ENCODE results near the gene RPS15A. TPM values are rescaled to one million over a fixed set of nuclear protein-coding genes. Genes with fewer than 3 reads are reported as not detected.
"Not testable (repeated sequence)": the region's sequence is repeated elsewhere in the genome, so short reads cannot be mapped to it uniquely, and the experiment has no call there.

The RPS15A gene
- total and polyA plus RNA-seq, 2 donors (not counting 1 experiment from before 2014, with no cell fraction given), result 1,585 to 3,828 TPM

- H3K36me3 ChIP-seq (ENCODE audit: control insufficient read depth, insufficient read depth, low read length); H4K20me1 ChIP-seq (ENCODE audit: control insufficient read depth, extremely low read depth, insufficient read depth, low read length); H3K27me3 ChIP-seq (ENCODE audit: control insufficient read depth, insufficient read depth, low read length); H3K9ac ChIP-seq (ENCODE audit: insufficient read depth, low read length); H3K79me2 ChIP-seq (ENCODE audit: control insufficient read depth, insufficient read depth, low read length); H3K4me3 ChIP-seq (replicated peaks in 1 of 4; ENCODE audit: control extremely low read depth in 1 of 4, insufficient read depth in 1 of 4, low read depth in 3 of 4, low read length in 4 of 4); H3K27ac ChIP-seq (ENCODE audit: insufficient read depth, low read length); H3K9me3 ChIP-seq (ENCODE audit: control insufficient read depth, insufficient read depth, low read depth, low read length); H2AFZ ChIP-seq (ENCODE audit: low read length); H3K4me1 ChIP-seq (ENCODE audit: control insufficient read depth, extremely low read depth, insufficient read depth, low read length); H3K4me2 ChIP-seq (ENCODE audit: extremely low read depth, insufficient read depth, low read length): not testable (repeated sequence)
- TF ChIP-seq CTCF (conservative IDR thresholded peaks at IDR 0.05 in 1 of 2, IDR thresholded peaks at IDR 0.05 in 1 of 2; ENCODE audit: low read depth in 1 of 2, low read length in 2 of 2), result peak; percentile 47 to 50
- DNase-seq (ENCODE audit: low read depth in 2 of 2), result peak; percentile 7 to 9
Measured at GRCh38 chr16:18759598-18760520, 30.3 kb downstream of the RPS15A start.

GRCh38 chr16:18757960-18758660 lies 32.0 kb downstream of the RPS15A start:
- not testable (repeated sequence) for H3K4me1 ChIP-seq (ENCODE audit: control insufficient read depth, extremely low read depth, insufficient read depth, low read length); H3K27me3 ChIP-seq (ENCODE audit: control insufficient read depth, insufficient read depth, low read length); DNase-seq (ENCODE audit: low read depth in 2 of 2); H3K4me2 ChIP-seq (ENCODE audit: extremely low read depth, insufficient read depth, low read length); H2AFZ ChIP-seq (ENCODE audit: low read length); H3K4me3 ChIP-seq (replicated peaks in 1 of 4; ENCODE audit: control extremely low read depth in 1 of 4, insufficient read depth in 1 of 4, low read depth in 3 of 4, low read length in 4 of 4); H3K9ac ChIP-seq (ENCODE audit: insufficient read depth, low read length); H3K27ac ChIP-seq (ENCODE audit: insufficient read depth, low read length); H3K79me2 ChIP-seq (ENCODE audit: control insufficient read depth, insufficient read depth, low read length); H3K9me3 ChIP-seq (ENCODE audit: control insufficient read depth, insufficient read depth, low read depth, low read length); H4K20me1 ChIP-seq (ENCODE audit: control insufficient read depth, extremely low read depth, insufficient read depth, low read length); H3K36me3 ChIP-seq (ENCODE audit: control insufficient read depth, insufficient read depth, low read length)

- H4K20me1 ChIP-seq (ENCODE audit: control insufficient read depth, extremely low read depth, insufficient read depth, low read length); H3K27ac ChIP-seq (ENCODE audit: insufficient read depth, low read length); H3K9me3 ChIP-seq (ENCODE audit: control insufficient read depth, insufficient read depth, low read depth, low read length); H3K36me3 ChIP-seq (ENCODE audit: control insufficient read depth, insufficient read depth, low read length); H3K4me1 ChIP-seq (ENCODE audit: control insufficient read depth, extremely low read depth, insufficient read depth, low read length); H3K9ac ChIP-seq (ENCODE audit: insufficient read depth, low read length); H2AFZ ChIP-seq (ENCODE audit: low read length); H3K4me2 ChIP-seq (ENCODE audit: extremely low read depth, insufficient read depth, low read length); H3K79me2 ChIP-seq (ENCODE audit: control insufficient read depth, insufficient read depth, low read length); DNase-seq (ENCODE audit: low read depth in 2 of 2); H3K4me3 ChIP-seq (replicated peaks in 1 of 4; ENCODE audit: control extremely low read depth in 1 of 4, insufficient read depth in 1 of 4, low read depth in 3 of 4, low read length in 4 of 4); H3K27me3 ChIP-seq (ENCODE audit: control insufficient read depth, insufficient read depth, low read length): not testable (repeated sequence)
Measured at GRCh38 chr16:18756639-18757038, 33.5 kb downstream of the RPS15A start.

GRCh38 chr16:18742870-18743269 lies 47.3 kb downstream of the RPS15A start:
- H2AFZ ChIP-seq (ENCODE audit: low read length); H3K4me3 ChIP-seq (replicated peaks in 1 of 4; ENCODE audit: control extremely low read depth in 1 of 4, insufficient read depth in 1 of 4, low read depth in 3 of 4, low read length in 4 of 4); H3K4me2 ChIP-seq (ENCODE audit: extremely low read depth, insufficient read depth, low read length); H3K9me3 ChIP-seq (ENCODE audit: control insufficient read depth, insufficient read depth, low read depth, low read length); H3K36me3 ChIP-seq (ENCODE audit: control insufficient read depth, insufficient read depth, low read length); DNase-seq (ENCODE audit: low read depth in 2 of 2); H3K9ac ChIP-seq (ENCODE audit: insufficient read depth, low read length); H4K20me1 ChIP-seq (ENCODE audit: control insufficient read depth, extremely low read depth, insufficient read depth, low read length); H3K4me1 ChIP-seq (ENCODE audit: control insufficient read depth, extremely low read depth, insufficient read depth, low read length); H3K27ac ChIP-seq (ENCODE audit: insufficient read depth, low read length); H3K27me3 ChIP-seq (ENCODE audit: control insufficient read depth, insufficient read depth, low read length); H3K79me2 ChIP-seq (ENCODE audit: control insufficient read depth, insufficient read depth, low read length): not testable (repeated sequence)

- DNase-seq (ENCODE audit: low read depth in 2 of 2); H3K4me1 ChIP-seq (ENCODE audit: control insufficient read depth, extremely low read depth, insufficient read depth, low read length); H3K27me3 ChIP-seq (ENCODE audit: control insufficient read depth, insufficient read depth, low read length); H3K27ac ChIP-seq (ENCODE audit: insufficient read depth, low read length); H3K79me2 ChIP-seq (ENCODE audit: control insufficient read depth, insufficient read depth, low read length); H3K36me3 ChIP-seq (ENCODE audit: control insufficient read depth, insufficient read depth, low read length); H3K4me3 ChIP-seq (replicated peaks in 1 of 4; ENCODE audit: control extremely low read depth in 1 of 4, insufficient read depth in 1 of 4, low read depth in 3 of 4, low read length in 4 of 4); H3K9ac ChIP-seq (ENCODE audit: insufficient read depth, low read length); H4K20me1 ChIP-seq (ENCODE audit: control insufficient read depth, extremely low read depth, insufficient read depth, low read length); H3K4me2 ChIP-seq (ENCODE audit: extremely low read depth, insufficient read depth, low read length); H2AFZ ChIP-seq (ENCODE audit: low read length); H3K9me3 ChIP-seq (ENCODE audit: control insufficient read depth, insufficient read depth, low read depth, low read length): not testable (repeated sequence)
Measured at GRCh38 chr16:18740027-18740426, 50.1 kb downstream of the RPS15A start.

- not testable (repeated sequence) for H3K9ac ChIP-seq (ENCODE audit: insufficient read depth, low read length); H3K36me3 ChIP-seq (ENCODE audit: control insufficient read depth, insufficient read depth, low read length); H2AFZ ChIP-seq (ENCODE audit: low read length); H3K27ac ChIP-seq (ENCODE audit: insufficient read depth, low read length); H3K4me2 ChIP-seq (ENCODE audit: extremely low read depth, insufficient read depth, low read length); H3K27me3 ChIP-seq (ENCODE audit: control insufficient read depth, insufficient read depth, low read length); H3K4me1 ChIP-seq (ENCODE audit: control insufficient read depth, extremely low read depth, insufficient read depth, low read length); H4K20me1 ChIP-seq (ENCODE audit: control insufficient read depth, extremely low read depth, insufficient read depth, low read length); H3K4me3 ChIP-seq (replicated peaks in 1 of 4; ENCODE audit: control extremely low read depth in 1 of 4, insufficient read depth in 1 of 4, low read depth in 3 of 4, low read length in 4 of 4); H3K79me2 ChIP-seq (ENCODE audit: control insufficient read depth, insufficient read depth, low read length); H3K9me3 ChIP-seq (ENCODE audit: control insufficient read depth, insufficient read depth, low read depth, low read length); DNase-seq (ENCODE audit: low read depth in 2 of 2)
Measured at GRCh38 chr16:18738768-18739167, 51.4 kb downstream of the RPS15A start.
